Effector memory CD4-positive, alpha-beta T cell (primary cell): ENCODE results near the gene ABTB1.

ENCODE experiments used
- DNase-seq, 3 donors: peaks; one replicate each; pipeline ENCODE4 v3.0.0-alpha.2; 2020
- H3K27ac ChIP-seq: 2 replicates; pipeline ENCODE4 v1.7.0; 2013; ENCODE audit warnings: mild to moderate bottlenecking, low read length, moderate library complexity; ENCODE audit not compliant: insufficient read depth, poor library complexity, severe bottlenecking
- H3K27me3 ChIP-seq: replicated peaks from 2 replicates; pipeline ENCODE4 v1.7.0; 2013; ENCODE audit warnings: mild to moderate bottlenecking, low read length; ENCODE audit not compliant: insufficient read depth, control insufficient read depth, poor library complexity, severe bottlenecking
- H3K36me3 ChIP-seq: 2 replicates; pipeline ENCODE4 v1.7.0; 2013; ENCODE audit warnings: mild to moderate bottlenecking, low read length, moderate library complexity; ENCODE audit not compliant: control insufficient read depth, insufficient read depth
- H3K4me1 ChIP-seq: 2 replicates; pipeline ENCODE4 v1.7.0; 2013; ENCODE audit warnings: low read length, mild to moderate bottlenecking; ENCODE audit not compliant: control insufficient read depth, insufficient read depth, poor library complexity, severe bottlenecking
- H3K4me3 ChIP-seq: 2 replicates; pipeline ENCODE4 v1.7.0; 2013; ENCODE audit warnings: low read length, low read depth, mild to moderate bottlenecking; ENCODE audit not compliant: insufficient read depth, poor library complexity, severe bottlenecking
- H3K9me3 ChIP-seq: 2 replicates; pipeline ENCODE4 v1.7.0; 2013; ENCODE audit warnings: mild to moderate bottlenecking, low read length, moderate library complexity; ENCODE audit not compliant: control insufficient read depth

ABTB1 gene

DNA sequence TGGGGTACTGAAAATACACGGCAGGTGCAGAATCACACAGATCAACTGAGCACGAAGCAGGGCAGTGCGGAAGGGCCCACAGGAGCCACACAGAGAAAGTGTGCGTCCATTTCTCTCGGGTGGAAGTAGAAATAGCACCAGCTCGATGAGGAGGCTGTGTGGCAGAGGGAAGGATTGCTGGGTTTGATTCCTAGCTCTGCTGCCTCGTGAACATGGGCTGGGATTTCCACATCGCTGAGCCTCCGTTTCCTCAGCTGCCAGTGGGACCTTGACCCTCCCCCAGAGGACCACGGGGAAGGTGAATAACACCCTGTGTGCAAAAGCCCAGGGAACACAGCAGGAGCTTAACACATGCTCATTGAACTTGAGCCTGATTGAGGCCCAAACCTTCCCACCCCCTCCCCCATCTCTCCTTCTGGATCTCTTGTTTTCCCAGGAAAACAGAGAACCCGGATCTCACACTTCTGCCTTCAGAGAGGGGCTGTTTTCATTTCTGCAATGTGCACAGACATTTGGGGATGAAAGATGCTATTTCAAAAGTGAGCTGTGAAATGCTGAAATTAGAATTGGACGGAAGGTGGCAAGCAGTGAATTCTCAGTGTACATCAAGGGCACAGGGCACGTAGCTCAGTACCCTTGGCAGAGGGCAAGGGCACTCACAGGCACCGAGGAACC is 38.4 kb downstream of the ABTB1 start:
- no peak for DNase-seq
- H3K4me3 ChIP-seq, result no peak overlapping the region
- no peaks in the 10 kb centered on the region for H3K4me1 ChIP-seq
- no peaks in the 10 kb centered on the region for H3K36me3 ChIP-seq
- H3K9me3 ChIP-seq, result no peaks in the 10 kb centered on the region
- H3K27me3 ChIP-seq, result no peaks in the 10 kb centered on the region
- no peak overlapping the region for H3K27ac ChIP-seq

GRCh38 chr3:127711896-127712295 is 39.1 kb downstream of the ABTB1 start:
- Histone ChIP-seq H3K4me1 (no peaks in the 10 kb centered on the region), H3K36me3 (no peaks in the 10 kb centered on the region), H3K4me3 (no peak overlapping the region), H3K27ac (no peak overlapping the region), H3K9me3 (no peaks in the 10 kb centered on the region), H3K27me3 (no peaks in the 10 kb centered on the region)
- no peak for DNase-seq

DNA sequence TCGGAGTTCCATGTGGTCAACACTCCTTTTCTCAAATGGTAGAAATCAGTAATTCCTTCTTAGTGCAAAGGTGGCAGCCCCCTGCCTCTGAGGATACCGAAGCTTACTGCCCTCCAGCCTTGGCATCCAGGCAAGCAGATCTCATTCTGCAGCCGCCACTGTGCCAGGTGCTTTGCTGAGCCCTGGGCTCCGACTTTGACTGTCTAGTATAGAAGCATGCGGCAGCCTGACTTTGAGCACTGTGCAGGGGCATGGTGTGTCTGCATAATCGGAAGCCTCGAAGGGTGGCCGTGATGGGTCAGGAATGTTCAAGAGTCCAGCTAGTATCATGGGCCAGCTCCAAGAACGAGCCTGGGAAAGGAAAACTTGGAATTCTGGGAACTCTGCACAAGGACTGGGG is 39.7 kb downstream of the ABTB1 start:
- H3K9me3 ChIP-seq, result no peaks in the 10 kb centered on the region
- H3K27ac ChIP-seq, result no peak overlapping the region
- H3K36me3 ChIP-seq, result no peaks in the 10 kb centered on the region
- no peak overlapping the region for H3K4me3 ChIP-seq
- no peaks in the 10 kb centered on the region for H3K4me1 ChIP-seq
- no peaks in the 10 kb centered on the region for H3K27me3 ChIP-seq
- no peak for DNase-seq

DNA sequence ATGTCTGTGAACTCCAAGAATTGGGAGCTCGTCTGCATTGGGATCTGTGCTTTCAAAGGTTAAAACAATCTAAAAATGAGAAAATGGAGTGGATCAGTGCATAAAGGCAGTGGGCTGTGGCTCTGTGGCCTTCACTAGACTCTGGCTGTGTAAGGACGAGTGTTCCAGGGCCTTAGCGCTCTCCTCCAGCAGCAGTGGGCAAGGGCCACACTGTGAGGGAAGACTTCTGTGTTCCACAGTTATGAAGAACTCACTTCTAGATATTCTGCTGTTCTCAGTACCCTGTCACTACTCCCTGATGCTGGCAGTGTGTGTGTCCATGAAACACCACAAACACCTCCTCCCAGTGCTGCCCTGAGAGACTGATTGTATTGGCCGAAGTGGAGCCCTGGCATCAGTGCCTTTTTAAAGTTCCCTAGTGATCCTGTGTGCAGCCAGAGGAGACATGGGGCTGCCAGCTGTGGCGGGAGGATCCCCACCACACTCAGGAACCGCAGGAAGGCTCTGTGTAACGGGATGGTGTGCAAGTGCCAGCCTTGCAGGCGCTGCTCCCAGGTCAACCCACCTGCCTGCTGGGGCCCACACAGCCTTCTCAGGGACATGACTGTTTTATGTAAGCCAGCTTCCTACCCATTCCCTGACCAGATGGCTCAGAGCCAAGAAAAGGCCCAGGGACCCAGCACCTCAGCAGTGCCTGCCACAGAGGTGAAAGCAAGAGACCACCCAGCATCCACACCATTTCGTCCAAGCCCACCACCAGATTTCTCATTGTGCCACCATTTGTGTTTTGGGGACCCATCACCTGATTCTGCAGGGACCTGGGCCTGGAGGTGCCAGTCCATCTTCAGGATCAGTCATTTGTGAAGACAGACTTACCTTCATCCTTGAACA is 40.4 kb downstream of the ABTB1 start:
- H3K4me1 ChIP-seq, result no peaks in the 10 kb centered on the region
- no peak for DNase-seq
- no peaks in the 10 kb centered on the region for H3K36me3 ChIP-seq
- H3K9me3 ChIP-seq, result no peaks in the 10 kb centered on the region
- H3K27me3 ChIP-seq, result no peaks in the 10 kb centered on the region
- no peak overlapping the region for H3K27ac ChIP-seq
- no peak overlapping the region for H3K4me3 ChIP-seq

DNA sequence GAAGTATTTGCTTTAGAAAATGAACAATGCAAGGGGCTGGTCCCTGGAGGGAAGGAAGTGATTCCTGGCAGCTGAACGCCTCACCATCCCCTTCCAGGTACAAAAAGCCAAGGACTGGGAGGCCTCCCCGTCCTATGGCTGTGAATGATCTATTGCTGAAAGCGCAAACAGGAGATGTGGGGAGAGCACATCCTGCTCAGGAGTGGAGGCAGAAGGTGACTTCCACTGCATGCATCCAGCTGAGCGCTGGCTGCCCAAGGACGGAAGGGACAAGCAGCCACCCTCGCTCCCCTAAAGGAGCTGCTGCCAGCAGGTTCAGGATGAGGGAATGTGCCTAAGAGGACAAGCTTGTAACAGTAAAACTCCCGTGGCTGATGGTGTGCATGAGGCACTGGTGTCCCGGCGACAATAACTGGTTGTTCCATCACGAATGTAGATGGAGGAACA is 41.4 kb downstream of the ABTB1 start:
- H3K36me3 ChIP-seq, result no peaks in the 10 kb centered on the region

GRCh38 chr3:127714866-127715265 is 42.1 kb downstream of the ABTB1 start:
- H3K36me3 ChIP-seq, result no peaks in the 10 kb centered on the region
- H3K4me1 ChIP-seq, result no peaks in the 10 kb centered on the region
- no peak for DNase-seq
- H3K9me3 ChIP-seq, result no peaks in the 10 kb centered on the region
- H3K27ac ChIP-seq, result no peak overlapping the region
- no peaks in the 10 kb centered on the region for H3K27me3 ChIP-seq
- H3K4me3 ChIP-seq, result no peak overlapping the region

More for the DNA sequence above, 41.4 kb downstream of the ABTB1 start:
- Histone ChIP-seq H3K4me1 (no peaks in the 10 kb centered on the region), H3K27ac (no peak overlapping the region), H3K9me3 (no peaks in the 10 kb centered on the region), H3K4me3 (no peak overlapping the region), H3K27me3 (no peaks in the 10 kb centered on the region)
- DNase-seq, result no peak

DNA sequence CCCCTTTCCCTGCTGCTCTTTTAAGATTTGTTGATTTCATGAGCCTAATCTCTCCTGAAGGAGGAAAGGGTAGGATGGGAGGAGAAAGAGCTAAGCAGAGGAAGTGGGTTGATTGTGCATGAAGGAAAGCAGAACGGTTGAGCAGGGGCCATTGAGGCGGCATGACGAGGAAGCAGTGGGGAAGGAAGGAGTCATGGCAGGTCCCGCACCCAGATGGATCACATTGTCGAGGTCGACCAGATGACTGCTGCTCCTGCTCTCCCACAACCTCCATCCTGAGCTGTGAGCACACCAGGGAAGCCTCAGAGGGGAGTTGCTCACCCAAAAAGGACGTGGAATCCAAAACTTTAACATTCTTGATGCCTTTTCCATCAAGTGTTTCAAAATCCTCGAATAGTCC is 42.8 kb downstream of the ABTB1 start:
- no peaks in the 10 kb centered on the region for H3K36me3 ChIP-seq
- H3K27me3 ChIP-seq, result no peaks in the 10 kb centered on the region
- H3K27ac ChIP-seq, result no peak overlapping the region
- no peaks in the 10 kb centered on the region for H3K9me3 ChIP-seq
- no peak overlapping the region for H3K4me3 ChIP-seq
- no peaks in the 10 kb centered on the region for H3K4me1 ChIP-seq
- DNase-seq, result no peak

DNA sequence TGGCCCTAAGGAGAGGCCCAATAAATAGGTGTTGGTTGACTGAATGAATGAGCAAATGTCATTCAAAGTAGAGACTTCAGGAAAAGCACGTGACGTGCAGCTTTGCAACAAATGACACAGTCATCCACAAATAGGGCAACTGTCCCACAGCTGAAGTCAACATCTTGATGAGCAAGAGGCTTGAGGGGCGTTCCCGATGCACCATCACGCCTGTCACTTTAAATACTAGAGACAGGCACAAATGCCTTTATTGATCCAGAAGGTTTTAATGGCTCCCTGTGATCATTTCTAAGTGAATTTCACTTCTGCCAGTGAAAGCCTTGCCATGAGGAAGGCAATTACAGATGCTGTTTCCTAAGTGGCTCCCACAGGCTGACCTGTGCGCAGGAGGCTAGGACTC is 43.6 kb downstream of the ABTB1 start:
- Histone ChIP-seq H3K27me3 (no peaks in the 10 kb centered on the region), H3K9me3 (no peaks in the 10 kb centered on the region), H3K4me3 (no peak overlapping the region), H3K27ac (no peak overlapping the region), H3K36me3 (no peaks in the 10 kb centered on the region), H3K4me1 (no peaks in the 10 kb centered on the region)
- DNase-seq, result no peak

DNA sequence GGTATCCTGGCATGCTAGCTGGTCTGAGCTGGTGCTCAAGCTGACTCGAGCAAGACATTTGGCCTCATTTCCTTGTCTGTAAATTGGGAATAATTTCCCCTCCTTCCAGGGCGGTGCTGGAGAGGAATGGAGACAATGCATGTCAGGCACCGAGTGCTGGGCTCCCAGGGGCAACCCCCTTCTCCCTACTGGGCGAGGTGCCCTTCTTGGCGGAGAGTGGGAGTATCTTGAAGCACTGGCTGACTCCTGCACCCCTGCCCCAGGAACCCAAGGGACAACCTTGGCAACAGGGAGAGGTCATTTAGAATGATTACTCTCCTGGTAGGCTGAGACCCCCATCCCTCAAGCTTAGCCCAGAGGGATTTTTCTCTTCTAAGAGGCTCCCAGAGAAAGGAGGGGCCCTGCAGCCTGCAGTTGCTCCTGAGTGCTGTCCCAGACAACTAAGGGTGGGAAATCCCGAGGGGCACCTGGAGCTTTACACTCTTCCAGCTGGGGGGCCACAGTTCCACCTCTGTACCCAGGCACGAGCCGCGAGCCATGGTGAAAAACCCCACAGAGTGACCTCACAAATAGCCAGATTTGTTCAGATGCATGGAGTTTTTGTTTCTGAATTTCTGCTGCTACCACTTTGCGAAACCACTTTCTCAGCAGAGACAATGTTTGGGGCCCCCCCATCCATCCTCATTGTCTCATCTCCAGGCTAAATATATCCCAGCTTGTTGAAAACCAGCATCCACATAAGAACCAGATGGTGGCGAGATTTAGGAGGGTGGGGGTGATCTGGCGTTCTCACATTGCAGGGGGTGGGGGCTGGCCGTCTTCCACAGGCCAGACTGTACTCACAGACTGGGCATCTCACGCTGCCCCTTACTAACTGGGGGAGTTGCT is 44.8 kb downstream of the ABTB1 start:
- Histone ChIP-seq H3K4me1 (no peaks in the 10 kb centered on the region), H3K9me3 (no peaks in the 10 kb centered on the region), H3K27ac (no peak overlapping the region), H3K27me3 (no peaks in the 10 kb centered on the region), H3K36me3 (no peaks in the 10 kb centered on the region), H3K4me3 (no peak overlapping the region)
- no peak for DNase-seq
